GM12873 (cell line): ENCODE data around the gene ELMO1.
A peak's percentile ranks its signal among the peaks of the same experiment; 100 is the strongest.

Experiments used
- TF ChIP-seq, protein P1 (sequence below): IDR thresholded peaks from 2 replicates; pipeline ENCODE4 v1.5.1; 2012; ENCODE audit warnings: low read depth, mild to moderate bottlenecking, moderate library complexity, low read length, control low read depth; ENCODE audit not compliant: insufficient read depth; ENCODE audit errors: missing control alignments

The ELMO1 gene

GRCh38 chr7:36977878-36978277 lies 470.8 kb downstream of the ELMO1 start:
- TF ChIP-seq, protein P1, sequence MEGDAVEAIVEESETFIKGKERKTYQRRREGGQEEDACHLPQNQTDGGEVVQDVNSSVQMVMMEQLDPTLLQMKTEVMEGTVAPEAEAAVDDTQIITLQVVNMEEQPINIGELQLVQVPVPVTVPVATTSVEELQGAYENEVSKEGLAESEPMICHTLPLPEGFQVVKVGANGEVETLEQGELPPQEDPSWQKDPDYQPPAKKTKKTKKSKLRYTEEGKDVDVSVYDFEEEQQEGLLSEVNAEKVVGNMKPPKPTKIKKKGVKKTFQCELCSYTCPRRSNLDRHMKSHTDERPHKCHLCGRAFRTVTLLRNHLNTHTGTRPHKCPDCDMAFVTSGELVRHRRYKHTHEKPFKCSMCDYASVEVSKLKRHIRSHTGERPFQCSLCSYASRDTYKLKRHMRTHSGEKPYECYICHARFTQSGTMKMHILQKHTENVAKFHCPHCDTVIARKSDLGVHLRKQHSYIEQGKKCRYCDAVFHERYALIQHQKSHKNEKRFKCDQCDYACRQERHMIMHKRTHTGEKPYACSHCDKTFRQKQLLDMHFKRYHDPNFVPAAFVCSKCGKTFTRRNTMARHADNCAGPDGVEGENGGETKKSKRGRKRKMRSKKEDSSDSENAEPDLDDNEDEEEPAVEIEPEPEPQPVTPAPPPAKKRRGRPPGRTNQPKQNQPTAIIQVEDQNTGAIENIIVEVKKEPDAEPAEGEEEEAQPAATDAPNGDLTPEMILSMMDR, result no peak

- TF ChIP-seq, protein P1, result no peak
These were observed 476.5 kb downstream of the ELMO1 start for GRCh38 chr7:36972140-36972518.

DNA sequence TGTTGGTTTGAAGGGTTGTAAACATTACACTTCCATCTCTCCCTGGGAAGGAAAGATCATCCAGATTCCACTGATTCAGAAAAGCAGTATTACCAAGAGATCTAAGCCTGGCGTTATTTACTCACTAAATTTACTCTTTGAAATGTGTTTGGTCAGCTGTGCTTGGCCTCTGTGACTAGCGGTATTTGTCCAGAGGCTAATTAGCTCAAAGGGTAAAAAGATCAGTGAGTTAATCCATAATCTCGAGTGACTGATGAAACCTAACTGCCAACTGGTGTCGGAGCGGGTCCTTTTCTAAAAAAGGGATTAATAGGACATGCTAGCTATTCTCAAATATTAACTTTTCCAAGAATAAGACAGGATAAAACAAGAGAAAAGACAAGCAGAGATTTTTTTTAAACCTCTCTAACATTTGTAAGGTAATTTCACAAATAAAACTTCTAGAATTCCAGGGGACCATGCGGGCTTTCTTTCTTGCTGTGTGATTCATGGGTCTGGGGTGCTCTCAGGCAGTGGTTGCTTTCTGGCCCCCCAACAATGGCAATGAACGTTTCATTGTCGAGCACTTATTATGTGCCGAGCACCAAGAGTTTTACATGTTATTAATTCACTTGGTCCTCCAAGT lies 477.0 kb downstream of the ELMO1 start:
- TF ChIP-seq, protein P1, result no peak

DNA sequence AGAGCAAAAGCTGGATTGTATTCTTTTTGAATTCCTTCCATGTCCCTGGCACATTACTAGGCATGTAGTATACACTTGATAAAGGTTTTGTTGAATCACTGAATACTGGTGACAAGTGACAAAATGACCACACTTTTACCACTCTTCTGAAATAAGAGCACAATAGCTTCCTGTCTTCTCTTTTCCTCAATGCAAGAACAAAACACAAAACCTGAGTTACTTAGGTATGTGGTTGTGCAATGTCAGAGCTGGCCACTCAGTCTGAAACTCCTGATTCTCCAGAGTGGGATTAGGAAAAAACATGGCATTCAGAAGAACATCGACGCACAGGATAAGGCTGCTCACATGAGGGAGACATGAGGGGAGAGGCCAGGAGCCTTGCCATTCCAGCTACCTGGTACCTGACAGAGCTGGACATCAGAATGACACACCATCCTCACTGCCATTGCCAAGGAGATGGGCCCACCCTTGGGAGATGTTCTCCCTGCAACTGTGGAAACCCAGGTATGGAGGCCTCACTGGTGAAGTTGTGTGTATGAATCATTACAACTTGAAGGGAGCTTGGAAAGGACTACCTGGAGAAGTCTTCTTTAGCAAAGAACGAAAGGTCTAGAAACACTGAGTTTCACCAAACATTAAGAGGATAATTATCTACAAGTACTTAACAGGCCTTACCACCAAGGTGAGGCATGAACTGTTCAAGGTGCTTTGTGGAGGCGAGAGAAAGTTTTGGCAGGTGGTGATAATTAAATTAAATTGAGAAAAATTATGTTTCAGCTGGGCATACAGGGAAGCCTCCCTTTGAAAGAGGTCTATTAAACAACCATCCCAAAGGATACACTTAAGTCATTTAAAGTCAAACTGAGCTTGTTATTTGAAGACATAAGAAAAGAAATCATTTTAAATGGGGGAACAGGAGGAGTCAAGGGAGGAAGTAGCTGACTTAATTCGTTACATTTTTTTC lies 477.8 kb downstream of the ELMO1 start:
- TF ChIP-seq, protein P1, result no peak

DNA sequence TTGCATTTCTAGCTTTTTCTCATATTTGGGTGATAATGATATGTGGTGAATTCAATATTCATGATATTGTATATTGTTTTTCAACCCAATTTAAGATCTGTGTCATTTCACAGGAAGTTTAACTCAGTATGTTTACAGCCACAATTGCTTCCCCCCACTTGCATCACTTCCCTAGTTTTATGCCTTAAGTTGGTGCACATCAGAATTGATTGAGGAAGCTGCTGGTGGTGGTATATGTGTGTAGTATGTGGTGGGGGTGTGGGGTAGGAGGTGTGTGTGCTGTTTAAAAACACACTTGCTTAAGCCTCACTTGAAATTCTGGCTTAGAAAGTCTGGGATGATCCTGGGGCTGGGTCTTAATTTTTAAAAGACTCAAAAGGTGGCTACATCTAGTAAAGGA lies 479.3 kb downstream of the ELMO1 start:
- TF ChIP-seq, protein P1, result no peak

GRCh38 chr7:36967387-36967786 lies 481.3 kb downstream of the ELMO1 start:
- TF ChIP-seq, protein P1, result peak; percentile 64

DNA sequence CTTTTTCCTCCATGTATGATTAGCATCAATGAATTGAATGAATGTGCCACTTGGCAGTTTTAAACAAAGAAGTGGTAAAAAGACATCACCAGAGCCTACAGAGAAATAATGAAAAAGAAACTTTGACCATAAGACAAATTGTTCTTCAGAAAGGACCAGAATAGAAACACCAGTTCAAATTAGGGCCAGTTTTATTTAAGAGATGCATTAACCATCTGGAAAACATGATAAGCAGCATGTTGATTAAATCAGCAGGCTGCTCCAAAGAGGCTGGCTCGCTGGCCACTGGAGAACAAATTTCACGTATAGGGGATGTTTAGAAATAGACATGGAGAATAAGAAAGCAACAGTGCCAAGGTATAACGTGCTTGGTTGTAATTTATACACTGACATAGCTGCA lies 482.0 kb downstream of the ELMO1 start:
- TF ChIP-seq, protein P1, result no peak
